Thoracic aorta (tissue), 2 donors: ENCODE data around the gene BRF1. TPM values are rescaled to one million over a fixed set of nuclear protein-coding genes. Genes with fewer than 3 reads are reported as not detected.

Source experiments
- ATAC-seq: fragments of 150-250 bp; one replicate; pipeline ENCODE4 v1.8.0; 2017; ENCODE audit warnings: low read depth; ENCODE audit not compliant: insufficient number of reproducible peaks, low FRiP score
- DNase-seq: peaks from one replicate; pipeline ENCODE4 v3.0.0-alpha.2; 2020; ENCODE audit warnings: low spot score
- H3K27ac ChIP-seq, 2 donors: fragments of 200-600 bp; sonication (generic); 1 replicate in 1 of 2; 2 replicates in 1 of 2; pipeline ENCODE4 v1.5.1; 2016; ENCODE audit warnings: mild to moderate bottlenecking in 2 of 2, moderate library complexity in 2 of 2
- H3K27me3 ChIP-seq: fragments of 200-600 bp; sonication (generic); replicated peaks from 2 replicates; pipeline ENCODE4 v1.6.0; 2016; ENCODE audit warnings: mild to moderate bottlenecking; ENCODE audit not compliant: insufficient read depth
- H3K36me3 ChIP-seq: fragments of 200-600 bp; sonication (generic); one replicate; pipeline ENCODE4 v1.5.1; 2016
- H3K4me1 ChIP-seq, 2 donors: fragments of 200-600 bp; sonication (generic); 1 replicate in 1 of 2; 2 replicates in 1 of 2; pipeline versions ENCODE4 v1.5.1 to v1.6.0; 2016; ENCODE audit warnings: low read depth in 2 of 2, mild to moderate bottlenecking in 1 of 2; ENCODE audit not compliant: control insufficient read depth in 1 of 2
- H3K4me3 ChIP-seq: fragments of 200-600 bp; sonication (generic); 2 replicates; pipeline ENCODE4 v1.5.1; 2016; ENCODE audit warnings: mild to moderate bottlenecking
- H3K9me3 ChIP-seq: fragments of 200-600 bp; sonication (generic); 2 replicates; pipeline ENCODE4 v1.5.1; 2016
- CTCF ChIP-seq: fragments of 200-600 bp; sonication (generic); IDR thresholded peaks from one replicate; pipeline ENCODE4 v1.5.1; 2019; ENCODE audit warnings: antibody characterized with exemption
- total RNA-seq, 2 donors: library from RNA; depleted of rRNA; stranded (reverse); fragments of >200 nt; gene quantifications; one replicate each; pipeline versions ENCODE4 v1.1.0 to v1.2.3, GENCODE V29; 2016

The BRF1 gene
- total RNA-seq, 2 donors from 2014 or later = 49.4 to 80.5 TPM

GRCh38 chr14:105209646-105210045, 91.2 kb downstream of the BRF1 start:
- no peaks in the 10 kb centered on the region for H3K27me3 ChIP-seq
- no peak for ATAC-seq
- peaks cover 13% of the 10 kb centered on the region for H3K36me3 ChIP-seq
- no peak for TF ChIP-seq CTCF
- DNase-seq = no peak
- no peak overlapping the region for H3K27ac ChIP-seq
- no peaks in the 10 kb centered on the region for H3K9me3 ChIP-seq
- no peak overlapping the region for H3K4me3 ChIP-seq
- H3K4me1 ChIP-seq = peaks cover 7 to 14% of the 10 kb centered on the region in 2 donors

GRCh38 chr14:105209091-105209490, 91.7 kb downstream of the BRF1 start:
- H3K36me3 ChIP-seq = peaks cover 13% of the 10 kb centered on the region
- DNase-seq (no peak), ATAC-seq (no peak)
- no peaks in the 10 kb centered on the region for H3K27me3 ChIP-seq
- no peaks in the 10 kb centered on the region for H3K9me3 ChIP-seq
- no peak for TF ChIP-seq CTCF
- peaks cover 10 to 20% of the 10 kb centered on the region in 2 donors for H3K4me1 ChIP-seq
- H3K4me3 ChIP-seq = no peak overlapping the region
- H3K27ac ChIP-seq = no peak overlapping the region

GRCh38 chr14:105208738-105209075, 92.1 kb downstream of the BRF1 start:
- H3K27ac ChIP-seq = no peak overlapping the region
- peaks cover 10 to 20% of the 10 kb centered on the region in 2 donors for H3K4me1 ChIP-seq
- H3K36me3 ChIP-seq = peaks cover 13% of the 10 kb centered on the region
- no peaks in the 10 kb centered on the region for H3K27me3 ChIP-seq
- H3K4me3 ChIP-seq = no peak overlapping the region
- no peak for TF ChIP-seq CTCF
- DNase-seq (no peak), ATAC-seq (no peak)
- no peaks in the 10 kb centered on the region for H3K9me3 ChIP-seq

GRCh38 chr14:105207996-105208737, 92.6 kb downstream of the BRF1 start:
- Histone ChIP-seq H3K36me3 (peaks cover 12% of the 10 kb centered on the region), H3K9me3 (no peaks in the 10 kb centered on the region), H3K27ac (no peak overlapping the region), H3K4me3 (no peak overlapping the region), H3K27me3 (no peaks in the 10 kb centered on the region), H3K4me1 (peaks cover 12 to 21% of the 10 kb centered on the region in 2 donors)
- DNase-seq (no peak), ATAC-seq (no peak)
- TF ChIP-seq CTCF = no peak

GRCh38 chr14:105207460-105207901, 93.3 kb downstream of the BRF1 start:
- Histone ChIP-seq H3K4me3 (no peak overlapping the region), H3K27me3 (no peaks in the 10 kb centered on the region), H3K9me3 (no peaks in the 10 kb centered on the region), H3K4me1 (peaks cover 13 to 23% of the 10 kb centered on the region in 2 donors), H3K36me3 (peaks cover 10% of the 10 kb centered on the region), H3K27ac (no peak overlapping the region)
- no peak for TF ChIP-seq CTCF
- DNase-seq (no peak), ATAC-seq (no peak)
